Measurements from ENCODE around the gene MSTN. TPM values are rescaled to one million over a fixed set of nuclear protein-coding genes. Genes with fewer than 3 reads are reported as not detected.

MSTN gene
- total and polyA plus RNA-seq, 11 donors: 0.01 to 1.1 (median 0.14) TPM; not detected in 5

- intact Hi-C loops (cut with DNase I): loop anchor here in 1 of 10 donors (10.0 kb wide), 2 partner anchors 56 to 86 kb away; a partner anchor contains a TSS
- H3K4me3 ChIP-seq: no peak overlapping the region
- H3K9me3 ChIP-seq: peaks cover 0 to 16% (median 0%) of the 10 kb centered on the region in 12 donors
- no peak for ATAC-seq
- no peaks in the 10 kb centered on the region for H3K36me3 ChIP-seq
- DNase-seq: no peak
- no peaks in the 10 kb centered on the region for H3K27me3 ChIP-seq
- TF ChIP-seq, protein P1, sequence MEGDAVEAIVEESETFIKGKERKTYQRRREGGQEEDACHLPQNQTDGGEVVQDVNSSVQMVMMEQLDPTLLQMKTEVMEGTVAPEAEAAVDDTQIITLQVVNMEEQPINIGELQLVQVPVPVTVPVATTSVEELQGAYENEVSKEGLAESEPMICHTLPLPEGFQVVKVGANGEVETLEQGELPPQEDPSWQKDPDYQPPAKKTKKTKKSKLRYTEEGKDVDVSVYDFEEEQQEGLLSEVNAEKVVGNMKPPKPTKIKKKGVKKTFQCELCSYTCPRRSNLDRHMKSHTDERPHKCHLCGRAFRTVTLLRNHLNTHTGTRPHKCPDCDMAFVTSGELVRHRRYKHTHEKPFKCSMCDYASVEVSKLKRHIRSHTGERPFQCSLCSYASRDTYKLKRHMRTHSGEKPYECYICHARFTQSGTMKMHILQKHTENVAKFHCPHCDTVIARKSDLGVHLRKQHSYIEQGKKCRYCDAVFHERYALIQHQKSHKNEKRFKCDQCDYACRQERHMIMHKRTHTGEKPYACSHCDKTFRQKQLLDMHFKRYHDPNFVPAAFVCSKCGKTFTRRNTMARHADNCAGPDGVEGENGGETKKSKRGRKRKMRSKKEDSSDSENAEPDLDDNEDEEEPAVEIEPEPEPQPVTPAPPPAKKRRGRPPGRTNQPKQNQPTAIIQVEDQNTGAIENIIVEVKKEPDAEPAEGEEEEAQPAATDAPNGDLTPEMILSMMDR (IDR thresholded peaks at IDR 0.05): no peak
- TF ChIP-seq POLR2A (IDR thresholded peaks at IDR 0.05): no peak
- no peak overlapping the region for H3K27ac ChIP-seq
- peaks cover 0 to 4% (median 0%) of the 10 kb centered on the region in 12 donors for H3K4me1 ChIP-seq
These were observed 36.3 kb upstream of the MSTN start for GRCh38 chr2:190098851-190099250.

DNA sequence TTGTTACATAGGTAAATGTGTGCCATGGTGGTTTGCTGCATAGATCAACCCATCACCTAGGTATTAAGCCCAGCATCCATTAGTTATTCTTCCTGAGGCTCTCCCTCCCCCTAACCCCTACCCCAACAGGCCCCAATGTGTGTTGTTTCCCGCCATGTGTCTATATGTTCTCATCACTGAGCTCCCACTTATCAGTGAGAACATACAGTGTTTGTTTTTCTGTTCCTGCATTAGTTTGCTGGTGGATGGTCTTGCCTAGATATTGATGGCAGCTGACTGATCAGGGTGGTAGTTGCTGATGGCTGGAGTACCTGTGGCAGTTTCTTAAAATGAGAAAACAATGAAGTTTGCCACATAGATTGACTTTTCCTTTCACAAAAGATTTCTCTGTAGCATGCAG is 34.6 kb upstream of the MSTN start:
- H3K4me3 ChIP-seq: no peak overlapping the region
- ATAC-seq: no peak
- no peak overlapping the region for H3K27ac ChIP-seq
- H3K4me1 ChIP-seq: no peaks in the 10 kb centered on the region
- no peak for DNase-seq
- H3K27me3 ChIP-seq: no peaks in the 10 kb centered on the region
- WGBS, 4 donors: 94 to 97% (median 95%) methylated on average over 1 of the region's 1 CpG
- TF ChIP-seq, protein P1 (IDR thresholded peaks at IDR 0.05): no peak
- H3K36me3 ChIP-seq: no peaks in the 10 kb centered on the region
- H3K9me3 ChIP-seq: peaks cover 0 to 15% (median 0%) of the 10 kb centered on the region in 12 donors
- intact Hi-C loops (cut with DNase I): loop anchor here in 1 of 10 donors (10.0 kb wide), 2 partner anchors 58 to 88 kb away; a partner anchor contains a TSS

GRCh38 chr2:190094316-190094871 is 31.9 kb upstream of the MSTN start:
- 63 to 75% (median 64%) methylated on average over 3 of the region's 3 CpGs for WGBS, 4 donors
- Histone ChIP-seq H3K27ac (peak overlapping the region in 1 of 12 donors; percentile 23), H3K4me3 (no peak overlapping the region), H3K36me3 (no peaks in the 10 kb centered on the region), H3K27me3 (no peaks in the 10 kb centered on the region), H3K4me1 (no peaks in the 10 kb centered on the region), H3K9me3 (peaks cover 0 to 8% (median 0%) of the 10 kb centered on the region in 12 donors)
- DNase-seq (no peak), ATAC-seq (no peak)
- no peak for TF ChIP-seq POLR2A (IDR thresholded peaks at IDR 0.05)
- TF ChIP-seq, protein P1 (IDR thresholded peaks at IDR 0.05): no peak
- intact Hi-C loops (cut with DNase I): loop anchor here in 3 of 10 donors (5.0 to 10.0 kb wide), 4 partner anchors 60 to 90 kb away; a partner anchor contains a TSS

GRCh38 chr2:190093793-190094192 is 31.3 kb upstream of the MSTN start:
- ATAC-seq (peak in 3 of 4 donors; percentile 55 to 75 (median 57)), DNase-seq (peak in 4 of 5 donors; percentile 17 to 32 (median 25))
- Histone ChIP-seq H3K4me3 (no peak overlapping the region), H3K36me3 (no peaks in the 10 kb centered on the region), H3K4me1 (no peaks in the 10 kb centered on the region), H3K27me3 (no peaks in the 10 kb centered on the region), H3K27ac (peak overlapping the region in 1 of 12 donors; percentile 23), H3K9me3 (peaks cover 0 to 8% (median 0%) of the 10 kb centered on the region in 12 donors)
- intact Hi-C loops (cut with DNase I): loop anchor here in 3 of 10 donors (5.0 to 10.0 kb wide), 4 partner anchors 61 to 91 kb away; a partner anchor contains a TSS
- 65 to 78% (median 73%) methylated on average over 3 of the region's 3 CpGs for WGBS, 4 donors
- TF ChIP-seq POLR2A (IDR thresholded peaks at IDR 0.05): no peak
- TF ChIP-seq, protein P1 (IDR thresholded peaks at IDR 0.05): no peak
